Measurements from ENCODE around the gene HOGA1. TPM values are rescaled to one million over a fixed set of nuclear protein-coding genes. Genes with fewer than 3 reads are reported as not detected.
A peak's percentile ranks its signal among the peaks of the same experiment; 100 is the strongest.

Gene HOGA1
- total and polyA plus RNA-seq, 4 donors: 21.7 to 31.4 (median 22.8) TPM

DNA sequence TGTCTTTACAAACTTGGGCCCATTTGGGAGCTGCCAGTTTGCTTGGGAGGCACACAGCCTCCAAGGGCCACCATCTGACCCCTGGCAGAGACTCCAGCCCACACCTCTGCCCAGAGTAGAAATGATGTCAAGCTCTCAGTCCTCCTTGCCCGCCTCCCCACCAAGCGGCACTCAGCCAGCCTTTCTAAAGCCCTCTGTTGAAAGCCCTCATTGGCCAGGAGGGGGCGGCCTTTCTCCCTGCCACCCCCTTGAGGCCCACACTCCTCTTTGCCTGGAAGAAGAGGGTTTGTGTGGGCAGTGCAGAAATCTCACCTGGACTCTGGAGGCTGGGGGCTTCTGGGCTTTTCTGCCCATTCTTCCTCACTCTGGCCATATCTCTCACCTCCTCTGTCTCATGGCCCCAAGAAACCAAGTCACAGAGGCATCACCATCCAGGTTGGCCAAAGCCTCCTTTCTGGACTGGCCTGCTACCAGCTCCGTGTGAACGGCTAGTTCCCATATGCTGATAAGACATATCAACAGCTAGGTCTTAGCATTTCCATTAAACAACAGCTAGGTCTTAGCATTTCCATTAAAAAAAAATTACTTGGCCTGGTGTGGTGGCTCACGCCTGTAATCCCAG, 49.3 kb upstream of the HOGA1 start:
- Histone ChIP-seq H3K4me1 (ENCODE audit: control insufficient read depth in 4 of 4, insufficient read depth in 4 of 4, low read length in 3 of 4) (no peaks in the 10 kb centered on the region), H3K27ac (ENCODE audit: low read depth in 1 of 2, low read length in 2 of 2) (no peak overlapping the region), H3K4me3 (ENCODE audit: low read depth in 1 of 3, low read length in 3 of 3) (no peak overlapping the region), H3K9me3 (ENCODE audit: control insufficient read depth in 4 of 4, low read length in 3 of 4) (no peaks in the 10 kb centered on the region), H3K36me3 (ENCODE audit: control insufficient read depth in 4 of 4, insufficient read depth in 3 of 4, low read depth in 1 of 4, low read length in 3 of 4) (no peaks in the 10 kb centered on the region), H3K27me3 (ENCODE audit: control insufficient read depth in 4 of 4, insufficient read depth in 4 of 4, low read length in 3 of 4) (no peaks in the 10 kb centered on the region), H3K9ac (ENCODE audit: low read depth in 1 of 2, low read length in 2 of 2) (no peak overlapping the region)
- no peak for DNase-seq (ENCODE audit: low spot score)
- TF ChIP-seq, protein P1, sequence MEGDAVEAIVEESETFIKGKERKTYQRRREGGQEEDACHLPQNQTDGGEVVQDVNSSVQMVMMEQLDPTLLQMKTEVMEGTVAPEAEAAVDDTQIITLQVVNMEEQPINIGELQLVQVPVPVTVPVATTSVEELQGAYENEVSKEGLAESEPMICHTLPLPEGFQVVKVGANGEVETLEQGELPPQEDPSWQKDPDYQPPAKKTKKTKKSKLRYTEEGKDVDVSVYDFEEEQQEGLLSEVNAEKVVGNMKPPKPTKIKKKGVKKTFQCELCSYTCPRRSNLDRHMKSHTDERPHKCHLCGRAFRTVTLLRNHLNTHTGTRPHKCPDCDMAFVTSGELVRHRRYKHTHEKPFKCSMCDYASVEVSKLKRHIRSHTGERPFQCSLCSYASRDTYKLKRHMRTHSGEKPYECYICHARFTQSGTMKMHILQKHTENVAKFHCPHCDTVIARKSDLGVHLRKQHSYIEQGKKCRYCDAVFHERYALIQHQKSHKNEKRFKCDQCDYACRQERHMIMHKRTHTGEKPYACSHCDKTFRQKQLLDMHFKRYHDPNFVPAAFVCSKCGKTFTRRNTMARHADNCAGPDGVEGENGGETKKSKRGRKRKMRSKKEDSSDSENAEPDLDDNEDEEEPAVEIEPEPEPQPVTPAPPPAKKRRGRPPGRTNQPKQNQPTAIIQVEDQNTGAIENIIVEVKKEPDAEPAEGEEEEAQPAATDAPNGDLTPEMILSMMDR (IDR thresholded peaks at IDR 0.05; ENCODE audit: low read depth, low read length, missing input control): peak; percentile 12
- TF ChIP-seq RAD21 (IDR thresholded peaks at IDR 0.05) (peak; percentile 34 to 58), RXRA (IDR thresholded peaks at IDR 0.05) (no peak)
- WGBS: 90% methylated on average over 6 of the region's 6 CpGs

DNA sequence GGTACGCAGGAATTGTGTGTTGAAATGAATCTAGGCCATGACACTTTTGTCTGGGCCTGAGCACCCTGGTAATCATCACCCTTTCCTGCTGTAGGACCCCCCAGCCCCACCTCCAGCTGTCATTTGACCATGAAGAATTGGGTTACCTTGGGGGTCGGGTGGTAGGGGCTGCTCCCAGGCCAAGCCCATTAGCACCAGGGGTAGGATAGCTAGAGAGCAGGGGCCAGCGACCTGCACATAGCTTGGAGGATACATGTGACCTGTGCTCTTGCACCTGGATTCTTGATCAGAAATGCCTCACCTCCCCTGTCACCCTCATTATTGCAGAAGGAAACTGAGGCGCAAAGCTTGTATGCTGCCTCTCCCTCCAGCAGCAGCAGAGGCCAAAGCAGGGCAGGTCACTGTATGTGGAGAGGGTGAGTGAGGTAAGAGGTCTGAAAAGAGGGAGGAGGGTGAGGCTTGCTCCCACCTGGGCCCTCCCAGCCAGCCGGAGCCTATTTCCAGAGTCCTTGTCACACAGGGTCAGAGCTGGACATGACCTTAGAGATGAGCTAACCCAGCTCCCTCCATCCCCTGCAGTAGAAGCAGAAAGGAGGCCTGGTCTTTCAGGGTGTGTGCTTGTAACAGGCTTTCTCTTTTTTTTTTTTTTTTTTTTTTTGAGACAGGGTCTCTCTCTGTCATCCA, 46.9 kb upstream of the HOGA1 start:
- H3K27ac ChIP-seq (ENCODE audit: low read depth in 1 of 2, low read length in 2 of 2): no peak overlapping the region
- no peak overlapping the region for H3K9ac ChIP-seq (ENCODE audit: low read depth in 1 of 2, low read length in 2 of 2)
- H3K27me3 ChIP-seq (ENCODE audit: control insufficient read depth in 4 of 4, insufficient read depth in 4 of 4, low read length in 3 of 4): no peaks in the 10 kb centered on the region
- WGBS: 93% methylated on average over 5 of the region's 5 CpGs
- H3K36me3 ChIP-seq (ENCODE audit: control insufficient read depth in 4 of 4, insufficient read depth in 3 of 4, low read depth in 1 of 4, low read length in 3 of 4): no peaks in the 10 kb centered on the region
- TF ChIP-seq HNF4G (IDR thresholded peaks at IDR 0.05): no peak
- no peak for TF ChIP-seq YY1 (IDR thresholded peaks at IDR 0.05)
- TF ChIP-seq TAF1 (conservative IDR thresholded peaks at IDR 0.05): no peak
- TF ChIP-seq NR2F2 (IDR thresholded peaks at IDR 0.05): no peak
- TF ChIP-seq, protein P1 (IDR thresholded peaks at IDR 0.05; ENCODE audit: low read depth, low read length, missing input control): no peak
- TF ChIP-seq, protein P2, sequence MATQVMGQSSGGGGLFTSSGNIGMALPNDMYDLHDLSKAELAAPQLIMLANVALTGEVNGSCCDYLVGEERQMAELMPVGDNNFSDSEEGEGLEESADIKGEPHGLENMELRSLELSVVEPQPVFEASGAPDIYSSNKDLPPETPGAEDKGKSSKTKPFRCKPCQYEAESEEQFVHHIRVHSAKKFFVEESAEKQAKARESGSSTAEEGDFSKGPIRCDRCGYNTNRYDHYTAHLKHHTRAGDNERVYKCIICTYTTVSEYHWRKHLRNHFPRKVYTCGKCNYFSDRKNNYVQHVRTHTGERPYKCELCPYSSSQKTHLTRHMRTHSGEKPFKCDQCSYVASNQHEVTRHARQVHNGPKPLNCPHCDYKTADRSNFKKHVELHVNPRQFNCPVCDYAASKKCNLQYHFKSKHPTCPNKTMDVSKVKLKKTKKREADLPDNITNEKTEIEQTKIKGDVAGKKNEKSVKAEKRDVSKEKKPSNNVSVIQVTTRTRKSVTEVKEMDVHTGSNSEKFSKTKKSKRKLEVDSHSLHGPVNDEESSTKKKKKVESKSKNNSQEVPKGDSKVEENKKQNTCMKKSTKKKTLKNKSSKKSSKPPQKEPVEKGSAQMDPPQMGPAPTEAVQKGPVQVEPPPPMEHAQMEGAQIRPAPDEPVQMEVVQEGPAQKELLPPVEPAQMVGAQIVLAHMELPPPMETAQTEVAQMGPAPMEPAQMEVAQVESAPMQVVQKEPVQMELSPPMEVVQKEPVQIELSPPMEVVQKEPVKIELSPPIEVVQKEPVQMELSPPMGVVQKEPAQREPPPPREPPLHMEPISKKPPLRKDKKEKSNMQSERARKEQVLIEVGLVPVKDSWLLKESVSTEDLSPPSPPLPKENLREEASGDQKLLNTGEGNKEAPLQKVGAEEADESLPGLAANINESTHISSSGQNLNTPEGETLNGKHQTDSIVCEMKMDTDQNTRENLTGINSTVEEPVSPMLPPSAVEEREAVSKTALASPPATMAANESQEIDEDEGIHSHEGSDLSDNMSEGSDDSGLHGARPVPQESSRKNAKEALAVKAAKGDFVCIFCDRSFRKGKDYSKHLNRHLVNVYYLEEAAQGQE (IDR thresholded peaks at IDR 0.05): no peak
- no peak for TF ChIP-seq FOXA1 (IDR thresholded peaks at IDR 0.05)
- TF ChIP-seq, protein P3, sequence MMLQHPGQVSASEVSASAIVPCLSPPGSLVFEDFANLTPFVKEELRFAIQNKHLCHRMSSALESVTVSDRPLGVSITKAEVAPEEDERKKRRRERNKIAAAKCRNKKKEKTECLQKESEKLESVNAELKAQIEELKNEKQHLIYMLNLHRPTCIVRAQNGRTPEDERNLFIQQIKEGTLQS (IDR thresholded peaks at IDR 0.05): no peak
- no peak for TF ChIP-seq JUND (IDR thresholded peaks at IDR 0.05)
- TF ChIP-seq GABPA (IDR thresholded peaks at IDR 0.05 in 1 of 2, conservative IDR thresholded peaks at IDR 0.05 in 1 of 2): no peak
- TF ChIP-seq SP1 (IDR thresholded peaks at IDR 0.05): no peak
- DNase-seq (ENCODE audit: low spot score): no peak
- H3K4me1 ChIP-seq (ENCODE audit: control insufficient read depth in 4 of 4, insufficient read depth in 4 of 4, low read length in 3 of 4): no peaks in the 10 kb centered on the region
- H3K4me3 ChIP-seq (ENCODE audit: low read depth in 1 of 3, low read length in 3 of 3): no peak overlapping the region
- no peaks in the 10 kb centered on the region for H3K9me3 ChIP-seq (ENCODE audit: control insufficient read depth in 4 of 4, low read length in 3 of 4)

Measured in liver (tissue), 9 donors.